Trophoblast cell (in vitro differentiated cells and primary cell): ENCODE data around the gene PROS1.
"Not testable (repeated sequence)": the region's sequence is repeated elsewhere in the genome, so short reads cannot be mapped to it uniquely, and the experiment has no call there.

ENCODE experiments used
- DNase-seq, 2 donors: peaks; one replicate each; pipeline ENCODE4 v3.0.0-alpha.2; 2016
- H2AFZ ChIP-seq: 2 replicates; pipeline ENCODE4 v1.6.1; 2013; ENCODE audit warnings: low read length, moderate library complexity, mild to moderate bottlenecking; ENCODE audit not compliant: insufficient read depth, poor library complexity
- H2AK5ac ChIP-seq: 2 replicates; pipeline ENCODE4 v1.6.1; 2013; ENCODE audit warnings: mild to moderate bottlenecking, low read length
- H2BK120ac ChIP-seq: 2 replicates; pipeline ENCODE4 v1.6.1; 2013; ENCODE audit warnings: low read length, mild to moderate bottlenecking, moderate library complexity; ENCODE audit not compliant: insufficient read depth, poor library complexity
- H2BK12ac ChIP-seq: 2 replicates; pipeline ENCODE4 v1.6.1; 2013; ENCODE audit warnings: mild to moderate bottlenecking, low read length, moderate library complexity
- H2BK5ac ChIP-seq: 2 replicates; pipeline ENCODE4 v1.6.1; 2013; ENCODE audit warnings: low read length, low read depth, moderate library complexity, mild to moderate bottlenecking; ENCODE audit not compliant: poor library complexity
- H3K14ac ChIP-seq: 2 replicates; pipeline ENCODE4 v1.6.1; 2013; ENCODE audit warnings: mild to moderate bottlenecking, low read length
- H3K18ac ChIP-seq: 2 replicates; pipeline ENCODE4 v1.6.1; 2013; ENCODE audit warnings: mild to moderate bottlenecking, low read length
- H3K23ac ChIP-seq: 2 replicates; pipeline ENCODE4 v1.6.1; 2013; ENCODE audit warnings: low read length
- H3K27ac ChIP-seq: 2 replicates; pipeline ENCODE4 v1.5.1; 2013; ENCODE audit warnings: low read depth, mild to moderate bottlenecking, inconsistent platforms, low read length, moderate library complexity
- H3K27me3 ChIP-seq: 2 replicates; pipeline ENCODE4 v1.6.1; 2013; ENCODE audit warnings: inconsistent platforms, mild to moderate bottlenecking, low read length, moderate library complexity; ENCODE audit not compliant: insufficient read depth
- H3K36me3 ChIP-seq, 2 experiments: 1 replicate in 1 of 2; 2 replicates in 1 of 2; pipeline ENCODE4 v1.6.1; 2013; ENCODE audit warnings: low read length in 2 of 2, mild to moderate bottlenecking in 2 of 2, moderate library complexity in 1 of 2; ENCODE audit not compliant: insufficient read depth in 2 of 2, control insufficient read depth in 1 of 2
- H3K4ac ChIP-seq: 2 replicates; pipeline ENCODE4 v1.6.1; 2013; ENCODE audit warnings: low read depth, mild to moderate bottlenecking, low read length, moderate library complexity
- H3K4me1 ChIP-seq, 2 experiments: 1 replicate in 1 of 2; 2 replicates in 1 of 2; pipeline ENCODE4 v1.6.1; 2013; ENCODE audit warnings: low read length in 2 of 2, mild to moderate bottlenecking in 2 of 2, moderate library complexity in 1 of 2; ENCODE audit not compliant: insufficient read depth in 2 of 2, control insufficient read depth in 1 of 2
- H3K4me2 ChIP-seq: 2 replicates; pipeline ENCODE4 v1.6.1; 2013; ENCODE audit warnings: inconsistent platforms, mild to moderate bottlenecking, low read length, moderate library complexity
- H3K4me3 ChIP-seq: 2 replicates; pipeline ENCODE4 v1.5.1; 2013; ENCODE audit warnings: mild to moderate bottlenecking, low read depth, low read length, inconsistent platforms
- H3K79me1 ChIP-seq: one replicate; pipeline ENCODE4 v1.6.1; 2013; ENCODE audit warnings: low read length
- H3K79me2 ChIP-seq: 2 replicates; pipeline ENCODE4 v1.6.1; 2013; ENCODE audit warnings: low read length, mild to moderate bottlenecking; ENCODE audit not compliant: control insufficient read depth, insufficient read depth, poor library complexity
- H3K9ac ChIP-seq: 2 replicates; pipeline ENCODE4 v1.6.1; 2013; ENCODE audit warnings: mild to moderate bottlenecking, low read length
- H3K9me3 ChIP-seq: 2 replicates; pipeline ENCODE4 v1.6.1; 2013; ENCODE audit warnings: low read depth, mild to moderate bottlenecking, control low read depth, inconsistent platforms, low read length; ENCODE audit not compliant: insufficient read depth
- H4K12ac ChIP-seq: 2 replicates; pipeline ENCODE4 v1.6.1; 2013; ENCODE audit warnings: low read depth, mild to moderate bottlenecking, low read length, moderate library complexity
- H4K8ac ChIP-seq: 2 replicates; pipeline ENCODE4 v1.6.1; 2013; ENCODE audit warnings: low read depth, mild to moderate bottlenecking, low read length, moderate library complexity
- H4K91ac ChIP-seq: one replicate; pipeline ENCODE4 v1.6.1; 2013; ENCODE audit warnings: low read depth, mild to moderate bottlenecking, low read length, moderate library complexity
- WGBS: extraction: QIAGEN DNeasy Blood & Tissue Kit; methylation state at CpG from one replicate; pipeline ENCODE4 v1.1.7; 2013; ENCODE audit warnings: missing lambda C conversion rate; ENCODE audit not compliant: insufficient read length, insufficient coverage; ENCODE audit errors: extremely low coverage; 5-methylcytosine and 5-hydroxymethylcytosine counted together

Gene PROS1

DNA sequence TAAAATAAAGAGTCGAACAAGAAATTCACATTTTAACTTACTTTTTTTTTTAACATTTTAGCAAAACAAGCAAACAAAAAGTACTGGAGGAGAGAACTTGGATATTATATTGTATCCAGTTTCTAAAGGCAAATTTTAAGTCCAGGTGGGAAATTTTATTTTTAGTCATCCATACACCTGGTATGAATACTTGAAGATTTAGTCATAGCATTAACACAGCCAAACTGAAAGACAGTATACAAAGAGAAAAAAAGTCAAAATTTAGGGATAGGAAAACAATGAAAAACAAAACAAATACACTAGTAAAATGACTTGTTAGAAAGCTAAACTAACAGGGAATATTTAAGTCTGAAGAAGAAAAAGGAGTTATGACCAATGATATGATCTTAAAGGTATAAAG is 69.1 kb downstream of the PROS1 start:
- Histone ChIP-seq H3K4me3 (no peak overlapping the region), H3K27me3 (peaks cover 3% of the 10 kb centered on the region), H3K9ac (no peak overlapping the region), H2BK12ac (no peak overlapping the region), H3K18ac (no peak overlapping the region), H3K27ac (no peak overlapping the region), H3K9me3 (peaks cover 17% of the 10 kb centered on the region), H4K8ac (no peak overlapping the region), H3K4me2 (no peak overlapping the region), H3K4ac (no peak overlapping the region), H3K23ac (no peak overlapping the region), H3K36me3 (no peaks in the 10 kb centered on the region), H3K14ac (no peak overlapping the region), H4K91ac (no peak overlapping the region), H3K79me2 (no peaks in the 10 kb centered on the region), H2BK120ac (no peak overlapping the region), H2AK5ac (no peak overlapping the region), H3K79me1 (no peaks in the 10 kb centered on the region), H2BK5ac (no peak overlapping the region), H4K12ac (no peak overlapping the region), H2AFZ (no peak overlapping the region), H3K4me1 (no peaks in the 10 kb centered on the region)
- no peak for DNase-seq
- no CpG with 5 or more reads among the region's 1 CpG for WGBS

DNA sequence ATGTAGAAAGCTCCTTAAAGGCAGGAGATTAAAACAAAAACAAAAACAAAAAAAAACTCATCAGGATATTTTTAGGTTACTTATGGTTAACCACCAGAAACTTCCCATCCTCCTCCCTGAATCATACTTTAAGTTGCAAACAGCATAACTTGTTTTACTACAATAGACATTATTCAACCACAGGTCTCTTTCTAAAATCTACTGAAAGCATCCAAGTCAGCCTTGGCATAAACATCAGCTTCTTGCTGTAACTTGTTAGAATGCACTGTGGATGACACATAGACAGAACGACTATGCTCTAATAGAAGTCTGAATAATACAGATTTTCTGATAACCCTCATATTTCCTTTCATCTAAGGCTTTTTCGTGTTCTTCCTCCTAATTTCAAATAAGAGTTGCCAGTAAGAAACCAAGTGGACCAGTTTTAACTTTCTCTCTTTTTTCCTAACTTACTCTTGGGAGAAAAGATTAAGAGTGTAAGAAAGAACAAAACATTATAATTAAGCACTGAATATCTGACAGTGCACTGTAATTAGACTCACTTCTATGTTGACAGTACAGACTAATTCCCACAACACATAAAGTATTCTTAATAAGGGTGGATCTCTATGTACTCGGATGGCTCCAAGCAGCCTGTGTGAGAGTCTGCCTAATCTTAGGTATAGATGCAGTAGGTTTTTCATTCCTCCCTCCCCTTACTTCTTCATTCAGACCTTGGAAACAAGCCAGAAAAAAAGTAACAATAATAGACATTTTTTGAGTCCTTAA is 95.3 kb downstream of the PROS1 start:
- H3K9me3 ChIP-seq, H2AFZ ChIP-seq, H3K27me3 ChIP-seq, H2BK5ac ChIP-seq, H4K12ac ChIP-seq, H3K36me3 ChIP-seq, H2BK12ac ChIP-seq, H2BK120ac ChIP-seq, H3K79me1 ChIP-seq, H3K18ac ChIP-seq, H4K91ac ChIP-seq, DNase-seq, H3K14ac ChIP-seq, H3K27ac ChIP-seq, H3K4me2 ChIP-seq, H3K4me3 ChIP-seq, H3K9ac ChIP-seq, H3K4me1 ChIP-seq, H4K8ac ChIP-seq, H2AK5ac ChIP-seq, H3K23ac ChIP-seq, H3K4ac ChIP-seq, H3K79me2 ChIP-seq: not testable (repeated sequence)
- WGBS: no CpG with 5 or more reads among the region's 3 CpGs

DNA sequence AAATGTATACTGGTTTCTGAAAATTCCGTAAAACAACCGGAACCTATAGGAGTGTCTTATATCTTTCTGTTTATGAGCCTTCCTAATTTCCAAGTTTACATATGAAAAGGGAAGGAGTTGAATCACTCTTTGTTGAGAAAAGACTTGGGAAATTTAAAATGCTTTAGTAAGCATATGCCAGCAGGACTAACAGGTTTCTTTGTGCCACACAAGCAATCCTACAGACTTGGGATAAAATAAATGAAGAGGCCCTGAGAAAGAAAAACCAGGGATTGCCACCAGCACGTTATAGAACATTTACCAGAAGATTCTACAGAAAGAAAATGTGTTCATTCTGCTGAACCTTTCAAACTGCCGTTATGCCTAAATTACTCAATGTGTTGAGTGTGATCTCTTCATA is 96.3 kb downstream of the PROS1 start:
- not testable (repeated sequence) for H3K9ac ChIP-seq, H4K12ac ChIP-seq, H3K4me1 ChIP-seq, H3K9me3 ChIP-seq, H3K27ac ChIP-seq, H2BK120ac ChIP-seq, H4K8ac ChIP-seq, H3K4me3 ChIP-seq, H3K23ac ChIP-seq, H2BK12ac ChIP-seq, H3K79me1 ChIP-seq, H3K14ac ChIP-seq, H4K91ac ChIP-seq, H3K4me2 ChIP-seq, DNase-seq, H3K79me2 ChIP-seq, H2BK5ac ChIP-seq, H2AFZ ChIP-seq, H3K4ac ChIP-seq, H2AK5ac ChIP-seq, H3K36me3 ChIP-seq, H3K27me3 ChIP-seq, H3K18ac ChIP-seq
- no CpG with 5 or more reads among the region's 4 CpGs for WGBS

DNA sequence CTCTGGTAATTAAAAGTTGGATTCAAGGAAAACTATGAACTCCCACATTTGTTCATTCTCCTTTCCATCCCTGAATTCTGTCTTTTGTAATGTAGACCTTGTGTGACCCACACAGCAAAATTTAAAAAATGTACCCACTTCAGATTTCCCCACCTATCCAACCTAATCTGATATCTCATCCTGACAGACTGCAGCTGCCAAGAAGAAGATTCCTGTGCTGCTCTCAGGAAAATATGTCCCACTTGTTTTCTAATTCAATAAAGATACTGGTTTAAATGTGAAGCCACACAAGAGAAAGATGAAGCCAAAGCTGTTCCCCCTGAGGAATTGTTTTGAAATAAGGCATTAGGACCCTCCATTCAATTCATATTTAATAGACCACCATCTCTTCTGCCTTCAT is 100.3 kb downstream of the PROS1 start:
- not testable (repeated sequence) for H3K27ac ChIP-seq, H4K8ac ChIP-seq, H3K9me3 ChIP-seq, H3K79me1 ChIP-seq, H3K23ac ChIP-seq, H3K18ac ChIP-seq, H3K27me3 ChIP-seq, H3K4me1 ChIP-seq, H3K14ac ChIP-seq, H4K12ac ChIP-seq, H2AFZ ChIP-seq, H3K4me3 ChIP-seq, H2BK12ac ChIP-seq, H2BK5ac ChIP-seq, H3K4me2 ChIP-seq, H2AK5ac ChIP-seq, H2BK120ac ChIP-seq, H3K9ac ChIP-seq, DNase-seq, H3K79me2 ChIP-seq, H3K4ac ChIP-seq, H4K91ac ChIP-seq, H3K36me3 ChIP-seq
